ENCODE results near the gene REV1. TPM values are rescaled to one million over a fixed set of nuclear protein-coding genes. Genes with fewer than 3 reads are reported as not detected.

REV1 gene
- polyA plus RNA-seq, 3 donors = 6.5 to 39.9 (median 9.5) TPM

GRCh38 chr2:99376254-99376864 lies 113.5 kb downstream of the REV1 start:
- no peak overlapping the region for H3K4me2 ChIP-seq (replicated peaks; ENCODE audit: extremely low read depth, low read length, poor library complexity, severe bottlenecking)
- no peaks in the 10 kb centered on the region for H3K4me1 Mint-ChIP-seq
- H3K4me1 ChIP-seq (ENCODE audit: control insufficient read depth in 1 of 2, insufficient read depth in 2 of 2, low read length in 2 of 2) = no peaks in the 10 kb centered on the region
- WGBS (ENCODE audit: insufficient coverage) = no CpG with 5 or more reads among the region's 7 CpGs
- H3K36me3 Mint-ChIP-seq = peaks cover 87 to 97% of the 10 kb centered on the region in 2 donors
- H3K4me3 Mint-ChIP-seq = no peak overlapping the region
- intact Hi-C loops (cut with micrococcal nuclease) = no loop called here
- no peak overlapping the region for H3K9ac ChIP-seq (ENCODE audit: insufficient read depth, low read length, poor library complexity, severe bottlenecking)
- no peak overlapping the region for H3K27ac ChIP-seq (ENCODE audit: low read depth in 1 of 2, low read length in 2 of 2)
- no peak overlapping the region for H3K4me3 ChIP-seq (replicated peaks in 1 of 3; ENCODE audit: low read depth in 2 of 3, low read length in 3 of 3)
- no peaks in the 10 kb centered on the region for H3K9me3 ChIP-seq (replicated peaks in 1 of 2; ENCODE audit: control insufficient read depth in 1 of 2, insufficient read depth in 1 of 2, low read length in 2 of 2)
- peaks cover 89 to 99% of the 10 kb centered on the region in 2 donors for H3K36me3 ChIP-seq (replicated peaks in 1 of 2; ENCODE audit: control insufficient read depth in 1 of 2, insufficient read depth in 2 of 2, low read length in 2 of 2)
- H3K27me3 ChIP-seq (ENCODE audit: control insufficient read depth in 2 of 2, insufficient read depth in 2 of 2, low read length in 2 of 2) = no peaks in the 10 kb centered on the region
- no peak for DNase-seq
- no peak overlapping the region for H3K27ac Mint-ChIP-seq
- no peak for TF ChIP-seq CTCF (IDR thresholded peaks at IDR 0.05)
- H3K9me3 Mint-ChIP-seq = peaks cover 1 to 6% (median 3%) of the 10 kb centered on the region in 7 donors
- no peaks in the 10 kb centered on the region for H4K20me1 ChIP-seq (ENCODE audit: insufficient read depth, low read length)
- H2AFZ ChIP-seq (ENCODE audit: insufficient read depth, low read depth, low read length, poor library complexity, severe bottlenecking) = no peak overlapping the region
- no peaks in the 10 kb centered on the region for H3K27me3 Mint-ChIP-seq (ENCODE audit: low read depth in 3 of 3)
- no peaks in the 10 kb centered on the region for H3K79me2 ChIP-seq (ENCODE audit: insufficient read depth, low read length)

- Histone ChIP-seq H3K79me2 (ENCODE audit: insufficient read depth, low read length) (no peaks in the 10 kb centered on the region), H3K36me3 (replicated peaks in 1 of 2; ENCODE audit: control insufficient read depth in 1 of 2, insufficient read depth in 2 of 2, low read length in 2 of 2) (peaks cover 86 to 97% of the 10 kb centered on the region in 2 donors), H2AFZ (ENCODE audit: insufficient read depth, low read depth, low read length, poor library complexity, severe bottlenecking) (no peak overlapping the region), H3K9ac (ENCODE audit: insufficient read depth, low read length, poor library complexity, severe bottlenecking) (no peak overlapping the region), H3K9me3 (replicated peaks in 1 of 2; ENCODE audit: control insufficient read depth in 1 of 2, insufficient read depth in 1 of 2, low read length in 2 of 2) (no peaks in the 10 kb centered on the region), H3K27ac (ENCODE audit: low read depth in 1 of 2, low read length in 2 of 2) (no peak overlapping the region), H4K20me1 (ENCODE audit: insufficient read depth, low read length) (no peaks in the 10 kb centered on the region), H3K27me3 (ENCODE audit: control insufficient read depth in 2 of 2, insufficient read depth in 2 of 2, low read length in 2 of 2) (no peaks in the 10 kb centered on the region), H3K4me3 (replicated peaks in 1 of 3; ENCODE audit: low read depth in 2 of 3, low read length in 3 of 3) (no peak overlapping the region), H3K4me1 (ENCODE audit: control insufficient read depth in 1 of 2, insufficient read depth in 2 of 2, low read length in 2 of 2) (no peaks in the 10 kb centered on the region), H3K4me2 (replicated peaks; ENCODE audit: extremely low read depth, low read length, poor library complexity, severe bottlenecking) (no peak overlapping the region)
- DNase-seq = no peak
- intact Hi-C loops (cut with micrococcal nuclease) = no loop called here
- Mint-ChIP-seq H3K4me3 (no peak overlapping the region), H3K27ac (peak overlapping the region in 1 of 7 donors; percentile 55), H3K36me3 (peaks cover 83 to 96% of the 10 kb centered on the region in 2 donors), H3K4me1 (no peaks in the 10 kb centered on the region), H3K27me3 (ENCODE audit: low read depth in 3 of 3) (no peaks in the 10 kb centered on the region), H3K9me3 (peaks cover 1 to 6% (median 3%) of the 10 kb centered on the region in 7 donors)
- TF ChIP-seq CTCF (IDR thresholded peaks at IDR 0.05) = no peak
Observed at GRCh38 chr2:99374747-99375146, 115.1 kb downstream of the REV1 start.
